HG03520 (cell line): ENCODE results near the gene KRTAP4-4.
"Not testable (repeated sequence)": the region's sequence is repeated elsewhere in the genome, so short reads cannot be mapped to it uniquely, and the experiment has no call there.

ENCODE experiments used
- ATAC-seq: cut with Tn5 transposase; IDR thresholded peaks from one replicate; pipeline ENCODE4 v1.9.1; 2021; ENCODE audit warnings: mild to moderate bottlenecking, moderate library complexity; ENCODE audit not compliant: unreplicated experiment

Gene KRTAP4-4

GRCh38 chr17:41148971-41149651 lies 11.4 kb downstream of the KRTAP4-4 start:
- not testable (repeated sequence) for ATAC-seq

GRCh38 chr17:41147531-41148204 lies 12.9 kb downstream of the KRTAP4-4 start:
- ATAC-seq = no peak

- no peak for ATAC-seq
These were observed 15.3 kb downstream of the KRTAP4-4 start for GRCh38 chr17:41145261-41145660.

GRCh38 chr17:41144846-41145245 lies 15.7 kb downstream of the KRTAP4-4 start:
- no peak for ATAC-seq

GRCh38 chr17:41141361-41141760 lies 19.2 kb downstream of the KRTAP4-4 start:
- ATAC-seq = no peak

- ATAC-seq = no peak
These were observed 20.0 kb downstream of the KRTAP4-4 start, which contains the start of gene KRTAP4-6 for GRCh38 chr17:41140360-41141131. Gene KRTAP4-6, minus strand, starts transcription at chr17:41140544. Its CDS starts 57 bp downstream, at chr17:41140487.

GRCh38 chr17:41139865-41140264 lies 20.7 kb downstream of the KRTAP4-4 start:
- ATAC-seq = not testable (repeated sequence)

- ATAC-seq = no peak
These were observed 26.4 kb downstream of the KRTAP4-4 start for GRCh38 chr17:41133880-41134735.

GRCh38 chr17:41131979-41132378 lies 28.6 kb downstream of the KRTAP4-4 start:
- no peak for ATAC-seq

- no peak for ATAC-seq
These were observed 33.2 kb downstream of the KRTAP4-4 start for GRCh38 chr17:41127371-41127770.

- no peak for ATAC-seq
These were observed 34.1 kb downstream of the KRTAP4-4 start for GRCh38 chr17:41126412-41126811.

GRCh38 chr17:41125064-41125463 lies 35.5 kb downstream of the KRTAP4-4 start:
- ATAC-seq = no peak

- ATAC-seq = not testable (repeated sequence)
These were observed 36.6 kb downstream of the KRTAP4-4 start, which contains the start of gene KRTAP4-12 for GRCh38 chr17:41123991-41124371. Gene KRTAP4-12, minus strand, starts transcription at chr17:41124182. Its CDS starts 60 bp downstream, at chr17:41124122.

GRCh38 chr17:41123292-41123990 lies 37.1 kb downstream of the KRTAP4-4 start:
- not testable (repeated sequence) for ATAC-seq

- ATAC-seq = no peak
These were observed 38.8 kb downstream of the KRTAP4-4 start for GRCh38 chr17:41121742-41122141.

GRCh38 chr17:41119696-41120690 lies 40.6 kb downstream of the KRTAP4-4 start:
- not testable (repeated sequence) for ATAC-seq

GRCh38 chr17:41118721-41119120 lies 41.8 kb downstream of the KRTAP4-4 start:
- no peak for ATAC-seq

GRCh38 chr17:41117846-41118386 lies 42.6 kb downstream of the KRTAP4-4 start, which contains the start of gene KRTAP4-11:
Gene KRTAP4-11, minus strand, starts transcription at chr17:41118373. Its CDS starts 58 bp downstream, at chr17:41118315.
- not testable (repeated sequence) for ATAC-seq
